GM12878 (cell line): ENCODE measurements around the gene GADL1. TPM values are rescaled to one million over a fixed set of nuclear protein-coding genes. Genes with fewer than 3 reads are reported as not detected.

Source experiments
- ATAC-seq: fragments of 200-7000 bp; cut with Tn5 transposase; 3 replicates; pipeline ENCODE4 v1.9.1; 2020; ENCODE audit warnings: mild to moderate bottlenecking, moderate library complexity
- BruUV-seq: library from RNA; stranded (reverse); fragments of 400-500 nt; replicated peaks from 2 replicates; lab custom pipeline; 2021; lab: Mats Ljungman, UMichigan
- CTCF ChIA-PET: fragments of 300-600 bp; sonication (Branson Sonifier 250); formaldehyde crosslinking; extraction: SDS; loops from one replicate; lab custom pipeline; 2021; ENCODE audit warnings: inconsistent platforms; lab: Yijun Ruan, JAX
- POLR2A ChIA-PET: fragments of 350-600 bp; formaldehyde crosslinking; extraction: SDS; loops from one replicate; lab custom pipeline; 2021; ENCODE audit warnings: inconsistent platforms; lab: Charles Lee
- RAD21 ChIA-PET: fragments of 300-600 bp; sonication (Branson Sonifier 250); formaldehyde crosslinking; loops from one replicate; lab custom pipeline; 2023; ENCODE audit warnings: antibody characterized with exemption; ENCODE audit not compliant: unreplicated experiment; lab: Charles Lee
- SMC1A ChIA-PET: fragments of 300-600 bp; sonication (Branson Sonifier 250); formaldehyde crosslinking; loops from one replicate; lab custom pipeline; 2023; ENCODE audit not compliant: unreplicated experiment, uncharacterized antibody; lab: Charles Lee
- DNase-seq: peaks from one replicate; pipeline ENCODE4 v3.0.0-alpha.2; 2011; ENCODE audit warnings: low read depth, low spot score
- FAIRE-seq: peaks from 3 replicates; lab custom pipeline; 2011; peaks lifted over from hg19 to GRCh38; lab: Jason Lieb, UNC
- H2AFZ ChIP-seq: 2 replicates; pipeline ENCODE4 v1.6.0; 2011; ENCODE audit warnings: low read depth, low read length, control low read depth; ENCODE audit not compliant: control insufficient read depth
- H3K27ac ChIP-seq: 2 replicates; pipeline ENCODE4 v1.5.1; 2011; ENCODE audit warnings: control low read depth; ENCODE audit not compliant: control insufficient read depth, insufficient read depth
- H3K27me3 ChIP-seq, 2 experiments: replicated peaks in 1 of 2; 2 replicates each; pipeline versions ENCODE4 v1.6.0 to v1.6.1; 2011; ENCODE audit warnings: low read length in 1 of 2; ENCODE audit not compliant: control insufficient read depth in 2 of 2, insufficient read depth in 2 of 2
- H3K36me3 ChIP-seq, 2 experiments: 2 replicates each; pipeline ENCODE4 v1.5.1; 2011; ENCODE audit warnings: low read length in 1 of 2; ENCODE audit not compliant: control insufficient read depth in 2 of 2, insufficient read depth in 2 of 2
- H3K4me1 ChIP-seq: 2 replicates; pipeline ENCODE4 v1.6.1; 2011; ENCODE audit warnings: mild to moderate bottlenecking, low read length, moderate library complexity, mixed read lengths; ENCODE audit not compliant: control insufficient read depth, insufficient read depth
- H3K4me2 ChIP-seq: 2 replicates; pipeline ENCODE4 v1.6.0; 2011; ENCODE audit warnings: control low read depth; ENCODE audit not compliant: control insufficient read depth, insufficient read depth
- H3K4me3 ChIP-seq: fragments of 200-600 bp; sonication (generic); 2 replicates; pipeline ENCODE4 v1.5.1; 2016
- H3K79me2 ChIP-seq: 2 replicates; pipeline ENCODE4 v1.6.0; 2011; ENCODE audit warnings: low read length; ENCODE audit not compliant: control insufficient read depth, insufficient read depth
- H3K9ac ChIP-seq: 2 replicates; pipeline ENCODE4 v1.8.0; 2011; ENCODE audit warnings: low read length, control low read depth, mixed read lengths; ENCODE audit not compliant: control insufficient read depth, insufficient read depth
- H3K9me3 ChIP-seq: replicated peaks from 3 replicates; pipeline ENCODE4 v1.5.1; 2011; ENCODE audit warnings: mild to moderate bottlenecking, low read length; ENCODE audit not compliant: control insufficient read depth, insufficient read depth
- H4K20me1 ChIP-seq: 2 replicates; pipeline ENCODE4 v1.6.0; 2011; ENCODE audit not compliant: control insufficient read depth, insufficient read depth
- BMI1 ChIP-seq: fragments of 450-650 bp; IDR thresholded peaks from 2 replicates; pipeline ENCODE4 v1.6.1; 2016; ENCODE audit warnings: mild to moderate bottlenecking, moderate library complexity, borderline replicate concordance
- BRCA1 ChIP-seq: IDR thresholded peaks from 2 replicates; pipeline ENCODE4 v1.6.1; 2011; ENCODE audit warnings: low read depth, low read length, improper control_type of control experiment
- CHD1 ChIP-seq: IDR thresholded peaks from 2 replicates; pipeline ENCODE4 v1.6.1; 2012; ENCODE audit warnings: low read depth, low read length, improper control_type of control experiment
- HDAC2 ChIP-seq: fragments of 200-600 bp; sonication (generic); IDR thresholded peaks from 2 replicates; pipeline ENCODE4 v1.6.1; 2017
- KLF5 ChIP-seq: fragments of 450-650 bp; IDR thresholded peaks from 2 replicates; pipeline ENCODE4 v1.6.1; 2014; ENCODE audit warnings: mild to moderate bottlenecking; ENCODE audit not compliant: partially characterized antibody
- LARP7 ChIP-seq: fragments of 450-650 bp; IDR thresholded peaks from 2 replicates; pipeline ENCODE4 v1.6.1; 2017; ENCODE audit warnings: mild to moderate bottlenecking
- NBN ChIP-seq: fragments of 450-650 bp; IDR thresholded peaks from 2 replicates; pipeline ENCODE4 v1.6.1; 2016
- NFYB ChIP-seq: IDR thresholded peaks from 2 replicates; pipeline ENCODE4 v1.6.1; 2011; ENCODE audit warnings: low read depth, mild to moderate bottlenecking, low read length, improper control_type of control experiment, moderate library complexity; ENCODE audit not compliant: insufficient read depth
- RUNX3 ChIP-seq: IDR thresholded peaks from 2 replicates; pipeline ENCODE4 v1.6.1; 2012; ENCODE audit warnings: low read length, inconsistent platforms
- SIN3A ChIP-seq: IDR thresholded peaks from 2 replicates; pipeline ENCODE4 v1.6.1; 2012; ENCODE audit warnings: low read depth, low read length, improper control_type of control experiment
- SMAD5 ChIP-seq: IDR thresholded peaks from 2 replicates; pipeline ENCODE4 v1.6.1; 2016; ENCODE audit warnings: antibody characterized with exemption, low read depth
- TCF12 ChIP-seq: IDR thresholded peaks from 2 replicates; pipeline ENCODE4 v1.6.1; 2011; ENCODE audit warnings: low read depth, mild to moderate bottlenecking, low read length
- ZNF207 ChIP-seq: fragments of 450-650 bp; IDR thresholded peaks from 2 replicates; pipeline ENCODE4 v1.6.1; 2014; ENCODE audit warnings: antibody characterized with exemption, mild to moderate bottlenecking, borderline replicate concordance
- WGBS: methylation state at CpG from one replicate; pipeline ENCODE4 v1.1.6; 2016; ENCODE audit warnings: low lambda C conversion rate; ENCODE audit not compliant: insufficient replicate concordance, insufficient coverage; ENCODE audit errors: missing lambda C conversion rate; 5-methylcytosine and 5-hydroxymethylcytosine counted together
- in situ Hi-C: fragments of 300-500 bp; cut with MboI; formaldehyde crosslinking; loops from 9 replicates; pipeline ENCODE4 v1.14.3; 2018; ENCODE audit warnings: mixed read lengths
- intact Hi-C: fragments of 100-400 bp; cut with micrococcal nuclease; formaldehyde crosslinking; loops from one replicate; pipeline ENCODE4 v1.14.2; 2022; ENCODE audit not compliant: unreplicated experiment
- polyA plus RNA-seq, 11 experiments: library from polyadenylated mRNA; depleted of rRNA in 4 of 11; unstranded in 6 of 11; stranded (reverse) in 5 of 11; fragments of >200 nt; fragmentation: Nextera tagmentation in 4 of 11; fragmentation: Illumina TruSeq in 1 of 11; extraction: Ambion mirVana in 4 of 11; extraction: Trizol in 1 of 11; gene quantifications; 1 replicate in 1 of 11; 2 replicates in 10 of 11; pipeline versions ENCODE4 v1.2.1 to v1.2.3, GENCODE V29; 2011 to 2016; ENCODE audit warnings: inconsistent platforms in 2 of 11, missing spikeins in 2 of 11, low read depth in 1 of 11
- total RNA-seq, 4 experiments: library from RNA; depleted of rRNA in 3 of 4; stranded (reverse); fragments of >200 nt in 3 of 4; fragmentation: Illumina TruSeq in 1 of 4; extraction: Trizol in 1 of 4; gene quantifications; 2 replicates each; pipeline versions ENCODE4 v1.2.1 to v1.2.3, GENCODE V29; 2013 to 2021
- TF ChIP-seq, protein P1 (sequence below): IDR thresholded peaks from 2 replicates; pipeline ENCODE4 v1.6.1; 2011; ENCODE audit warnings: borderline replicate concordance, low read depth, mild to moderate bottlenecking, moderate library complexity, low read length; ENCODE audit not compliant: insufficient read depth, poor library complexity, severe bottlenecking
- TF ChIP-seq, protein P2 (sequence below): fragments of 450-650 bp; IDR thresholded peaks from 2 replicates; pipeline ENCODE4 v1.6.1; 2017; ENCODE audit warnings: mild to moderate bottlenecking, low read depth, inconsistent platforms; ENCODE audit not compliant: poor library complexity, severe bottlenecking
- TF ChIP-seq, protein P3 (sequence below): fragments of 450-650 bp; conservative IDR thresholded peaks from 2 replicates; pipeline ENCODE4 v1.6.1; 2017; ENCODE audit warnings: mild to moderate bottlenecking, moderate library complexity

Gene GADL1
- total and polyA plus RNA-seq, 10 of the 15 experiments (the other 5 are each of a cell fraction or from before 2014, with no cell fraction given) = 0.04 TPM; not detected in 9

DNA sequence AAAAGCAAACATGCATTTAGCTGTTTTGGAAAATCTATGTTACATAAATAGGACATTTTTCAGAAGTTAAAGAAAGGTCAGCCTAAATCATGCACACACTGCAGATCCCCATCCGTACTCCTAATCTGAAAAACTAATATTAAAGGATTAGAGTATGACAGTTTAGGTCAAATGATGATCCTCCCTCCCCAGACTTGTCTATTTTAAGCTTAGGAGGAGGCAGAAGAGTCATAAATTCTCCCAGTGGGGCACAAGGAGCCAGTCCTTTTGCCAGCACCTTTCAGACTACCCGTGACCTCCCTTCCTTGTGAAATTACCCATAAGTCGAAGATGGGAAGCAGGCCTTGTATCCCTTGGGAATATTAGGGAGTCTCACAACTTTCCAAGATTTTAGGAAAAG is 210.1 kb downstream of the GADL1 start (continued):
- TF ChIP-seq, protein P1, sequence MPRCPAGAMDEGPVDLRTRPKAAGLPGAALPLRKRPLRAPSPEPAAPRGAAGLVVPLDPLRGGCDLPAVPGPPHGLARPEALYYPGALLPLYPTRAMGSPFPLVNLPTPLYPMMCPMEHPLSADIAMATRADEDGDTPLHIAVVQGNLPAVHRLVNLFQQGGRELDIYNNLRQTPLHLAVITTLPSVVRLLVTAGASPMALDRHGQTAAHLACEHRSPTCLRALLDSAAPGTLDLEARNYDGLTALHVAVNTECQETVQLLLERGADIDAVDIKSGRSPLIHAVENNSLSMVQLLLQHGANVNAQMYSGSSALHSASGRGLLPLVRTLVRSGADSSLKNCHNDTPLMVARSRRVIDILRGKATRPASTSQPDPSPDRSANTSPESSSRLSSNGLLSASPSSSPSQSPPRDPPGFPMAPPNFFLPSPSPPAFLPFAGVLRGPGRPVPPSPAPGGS = no peak
- TF ChIP-seq BMI1 (no peak), RUNX3 (no peak), SMAD5 (no peak)
- TF ChIP-seq, protein P2, sequence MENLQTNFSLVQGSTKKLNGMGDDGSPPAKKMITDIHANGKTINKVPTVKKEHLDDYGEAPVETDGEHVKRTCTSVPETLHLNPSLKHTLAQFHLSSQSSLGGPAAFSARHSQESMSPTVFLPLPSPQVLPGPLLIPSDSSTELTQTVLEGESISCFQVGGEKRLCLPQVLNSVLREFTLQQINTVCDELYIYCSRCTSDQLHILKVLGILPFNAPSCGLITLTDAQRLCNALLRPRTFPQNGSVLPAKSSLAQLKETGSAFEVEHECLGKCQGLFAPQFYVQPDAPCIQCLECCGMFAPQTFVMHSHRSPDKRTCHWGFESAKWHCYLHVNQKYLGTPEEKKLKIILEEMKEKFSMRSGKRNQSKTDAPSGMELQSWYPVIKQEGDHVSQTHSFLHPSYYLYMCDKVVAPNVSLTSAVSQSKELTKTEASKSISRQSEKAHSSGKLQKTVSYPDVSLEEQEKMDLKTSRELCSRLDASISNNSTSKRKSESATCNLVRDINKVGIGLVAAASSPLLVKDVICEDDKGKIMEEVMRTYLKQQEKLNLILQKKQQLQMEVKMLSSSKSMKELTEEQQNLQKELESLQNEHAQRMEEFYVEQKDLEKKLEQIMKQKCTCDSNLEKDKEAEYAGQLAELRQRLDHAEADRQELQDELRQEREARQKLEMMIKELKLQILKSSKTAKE = no peak
- TF ChIP-seq, protein P3, sequence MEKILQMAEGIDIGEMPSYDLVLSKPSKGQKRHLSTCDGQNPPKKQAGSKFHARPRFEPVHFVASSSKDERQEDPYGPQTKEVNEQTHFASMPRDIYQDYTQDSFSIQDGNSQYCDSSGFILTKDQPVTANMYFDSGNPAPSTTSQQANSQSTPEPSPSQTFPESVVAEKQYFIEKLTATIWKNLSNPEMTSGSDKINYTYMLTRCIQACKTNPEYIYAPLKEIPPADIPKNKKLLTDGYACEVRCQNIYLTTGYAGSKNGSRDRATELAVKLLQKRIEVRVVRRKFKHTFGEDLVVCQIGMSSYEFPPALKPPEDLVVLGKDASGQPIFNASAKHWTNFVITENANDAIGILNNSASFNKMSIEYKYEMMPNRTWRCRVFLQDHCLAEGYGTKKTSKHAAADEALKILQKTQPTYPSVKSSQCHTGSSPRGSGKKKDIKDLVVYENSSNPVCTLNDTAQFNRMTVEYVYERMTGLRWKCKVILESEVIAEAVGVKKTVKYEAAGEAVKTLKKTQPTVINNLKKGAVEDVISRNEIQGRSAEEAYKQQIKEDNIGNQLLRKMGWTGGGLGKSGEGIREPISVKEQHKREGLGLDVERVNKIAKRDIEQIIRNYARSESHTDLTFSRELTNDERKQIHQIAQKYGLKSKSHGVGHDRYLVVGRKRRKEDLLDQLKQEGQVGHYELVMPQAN = no peak
- TF ChIP-seq, all 136 proteins: peak for 0

DNA sequence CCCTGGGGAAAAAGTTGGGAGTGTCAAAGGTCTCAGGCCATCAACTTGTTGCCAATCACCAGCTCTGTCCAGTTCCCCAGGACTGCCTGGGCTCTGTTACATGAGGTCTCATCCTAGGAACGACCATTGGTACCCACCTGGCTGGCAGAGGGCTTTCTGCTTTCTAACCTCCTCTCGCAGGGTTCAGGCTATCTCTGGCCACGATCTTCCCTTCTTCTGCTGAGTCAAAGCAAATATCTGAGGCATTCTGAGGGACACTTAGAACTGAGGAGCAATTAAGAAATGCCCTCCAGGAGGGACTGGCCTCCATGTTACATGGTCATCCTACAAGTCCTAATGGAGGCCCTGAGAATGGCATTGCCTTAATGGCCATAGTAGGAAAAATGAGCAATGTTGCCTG is 210.7 kb downstream of the GADL1 start:
- Histone ChIP-seq H3K27me3 (no peaks in the 10 kb centered on the region; a peak in 1 of 4 replicates), H3K27ac (no peak overlapping the region), H2AFZ (no peak overlapping the region), H3K4me1 (no peaks in the 10 kb centered on the region), H3K9me3 (no peaks in the 10 kb centered on the region), H3K36me3 (no peaks in the 10 kb centered on the region), H3K4me2 (no peak overlapping the region), H3K9ac (no peak overlapping the region), H4K20me1 (no peaks in the 10 kb centered on the region), H3K79me2 (no peaks in the 10 kb centered on the region), H3K4me3 (no peak overlapping the region)
- ChIA-PET POLR2A (no interaction called here), RAD21 (no interaction called here), CTCF (no interaction called here), SMC1A (no interaction called here)
- intact Hi-C loops = no loop called here
- BruUV-seq = no TSS peak
- in situ Hi-C loops = no loop called here
- FAIRE-seq (no peak), ATAC-seq (no peak), DNase-seq (no peak)
- no peak for TF ChIP-seq NFYB
- no peak for TF ChIP-seq NBN
- no peak for TF ChIP-seq CHD1
- TF ChIP-seq TCF12 = no peak
- TF ChIP-seq SIN3A = no peak
- TF ChIP-seq HDAC2 = no peak
- TF ChIP-seq BRCA1 = no peak
- no peak for TF ChIP-seq ZNF207
- no peak for TF ChIP-seq RUNX3
- no peak for TF ChIP-seq KLF5
- no peak for TF ChIP-seq LARP7
- 13% methylated on average over 3 of the region's 3 CpGs for WGBS
